ENCODE results near the gene GNAT1.
A peak's percentile ranks its signal among the peaks of the same experiment; 100 is the strongest.

Gene GNAT1

GRCh38 chr3:50181985-50182384, 9.4 kb upstream of the GNAT1 start:
- no peak for DNase-seq (ENCODE audit: low spot score)

DNA sequence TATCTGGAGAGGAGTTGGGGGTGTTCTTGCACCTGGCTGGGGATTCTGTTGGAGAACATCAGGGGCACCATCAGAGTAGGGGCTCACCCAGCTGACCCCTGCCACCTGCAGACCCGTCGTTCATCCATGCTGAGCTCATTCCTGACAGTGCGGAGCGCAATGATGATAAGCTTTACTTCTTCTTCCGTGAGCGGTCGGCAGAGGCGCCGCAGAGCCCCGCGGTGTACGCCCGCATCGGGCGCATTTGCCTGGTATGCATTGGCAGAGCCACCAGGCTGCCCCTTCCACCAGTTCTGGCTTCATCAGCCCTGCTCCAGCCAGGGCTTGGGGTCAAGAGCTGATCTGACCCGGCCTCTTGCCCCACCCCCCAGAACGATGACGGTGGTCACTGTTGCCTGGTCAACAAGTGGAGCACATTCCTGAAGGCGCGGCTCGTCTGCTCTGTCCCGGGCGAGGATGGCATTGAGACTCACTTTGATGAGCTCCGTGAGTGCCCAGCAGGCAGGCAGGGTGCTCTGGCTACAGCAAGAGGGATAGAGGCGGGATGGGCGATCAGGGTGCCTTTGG, 8.8 kb upstream of the GNAT1 start:
- DNase-seq (ENCODE audit: low spot score) = no peak

DNA sequence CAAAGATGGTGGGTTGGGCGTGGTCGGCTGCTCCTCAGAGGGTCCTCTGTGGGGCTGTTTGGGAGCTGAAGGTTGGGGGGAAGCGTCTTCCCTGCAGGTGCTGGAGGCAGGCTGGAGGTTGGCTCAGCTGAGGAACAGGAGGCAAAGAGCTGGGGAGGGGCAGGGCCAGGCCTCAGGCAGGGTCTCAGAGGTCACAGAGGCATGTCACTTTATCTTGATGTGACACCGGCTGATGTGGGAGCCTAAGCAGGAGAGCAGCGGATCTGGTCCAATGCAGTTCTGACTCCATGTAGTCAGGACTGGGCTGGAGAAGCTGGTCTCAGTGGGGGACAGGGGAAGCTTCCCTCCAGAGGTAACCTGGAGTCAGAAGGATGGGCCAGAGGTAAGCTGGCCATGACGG, 7.7 kb upstream of the GNAT1 start:
- no peak for DNase-seq (ENCODE audit: low spot score)

DNA sequence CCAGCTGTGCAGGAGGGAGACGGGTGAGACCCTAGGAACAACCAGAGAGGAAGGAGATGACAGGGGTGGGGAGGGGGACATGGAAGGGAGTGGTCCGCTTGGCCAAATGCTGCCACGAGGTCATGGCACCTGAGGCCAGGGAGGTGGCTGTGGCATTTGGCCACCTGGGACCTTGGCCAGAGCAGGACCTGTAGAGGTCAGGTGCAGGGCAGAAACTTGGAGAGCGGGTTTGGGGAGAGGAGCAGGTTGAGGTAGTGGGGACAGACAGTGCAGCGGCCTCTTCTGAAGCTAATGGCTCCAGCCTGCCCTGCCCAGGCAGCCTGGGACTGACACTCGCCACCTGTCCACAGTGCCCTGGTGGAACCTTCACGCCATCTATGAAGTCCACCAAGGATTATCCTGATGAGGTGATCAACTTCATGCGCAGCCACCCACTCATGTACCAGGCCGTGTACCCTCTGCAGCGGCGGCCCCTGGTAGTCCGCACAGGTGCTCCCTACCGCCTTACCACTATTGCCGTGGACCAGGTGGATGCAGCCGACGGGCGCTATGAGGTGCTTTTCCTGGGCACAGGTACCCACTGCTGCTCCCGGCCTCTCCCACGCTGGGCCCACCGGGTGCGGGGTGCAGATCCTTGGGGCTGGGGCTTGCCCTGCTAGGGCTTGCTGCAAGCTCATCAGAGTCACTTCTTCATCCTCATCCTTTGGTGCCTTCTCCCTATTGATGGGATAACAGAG, 7.0 kb upstream of the GNAT1 start:
- DNase-seq (ENCODE audit: low spot score) = no peak

- no peak for DNase-seq (ENCODE audit: low spot score)
These were observed 6.2 kb upstream of the GNAT1 start for GRCh38 chr3:50185230-50185629.

GRCh38 chr3:50186096-50186495, 5.3 kb upstream of the GNAT1 start:
- no peak for DNase-seq (ENCODE audit: low spot score)

- DNase-seq (ENCODE audit: low spot score) = no peak
These were observed 3.7 kb upstream of the GNAT1 start for GRCh38 chr3:50187750-50188149.

DNA sequence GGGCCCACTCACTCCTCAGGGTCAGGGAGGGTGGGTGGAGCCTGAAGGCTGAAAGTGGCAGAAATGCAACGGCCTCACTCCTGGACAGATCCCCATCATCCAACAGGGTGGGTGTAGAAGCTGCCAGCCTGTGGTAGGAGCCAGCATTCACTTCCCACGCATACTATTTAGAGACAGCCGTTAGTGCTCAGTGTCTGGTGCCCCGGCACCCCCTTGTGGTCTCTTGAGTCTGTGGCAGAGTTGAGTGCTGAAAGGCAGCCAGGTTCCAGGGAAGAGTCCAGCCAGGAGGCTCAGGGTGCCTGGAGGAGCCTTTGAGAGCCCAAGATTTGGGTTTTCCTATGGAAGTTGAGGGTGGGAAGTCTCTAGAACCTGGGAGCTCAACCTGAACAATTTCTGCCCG, 2.1 kb upstream of the GNAT1 start:
- peak; percentile 80 for DNase-seq (ENCODE audit: low spot score)

- no peak for DNase-seq (ENCODE audit: low spot score)
These were observed 1.4 kb upstream of the GNAT1 start for GRCh38 chr3:50189989-50190388.

DNA sequence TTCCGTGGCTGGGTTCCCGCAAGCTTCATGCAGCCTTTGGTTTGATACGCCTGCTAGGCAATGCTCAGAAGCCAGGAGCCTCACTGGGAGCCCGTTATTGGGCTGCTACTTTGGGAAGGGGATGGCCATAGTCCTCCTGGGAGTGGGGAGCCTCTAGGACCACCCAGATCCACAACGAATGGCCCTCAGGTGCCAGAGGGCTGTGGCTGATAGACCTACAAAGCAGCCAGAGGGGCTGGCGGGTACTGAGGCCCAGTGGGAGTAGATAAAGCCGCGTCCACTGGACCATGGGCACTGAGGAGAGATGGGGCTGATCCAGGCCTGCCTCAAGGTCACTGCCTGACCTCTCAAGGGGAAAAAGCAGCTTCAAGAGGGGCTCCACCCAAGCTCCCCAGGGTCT, 714 bp downstream of the GNAT1 start:
- no peak for DNase-seq (ENCODE audit: low spot score)

DNA sequence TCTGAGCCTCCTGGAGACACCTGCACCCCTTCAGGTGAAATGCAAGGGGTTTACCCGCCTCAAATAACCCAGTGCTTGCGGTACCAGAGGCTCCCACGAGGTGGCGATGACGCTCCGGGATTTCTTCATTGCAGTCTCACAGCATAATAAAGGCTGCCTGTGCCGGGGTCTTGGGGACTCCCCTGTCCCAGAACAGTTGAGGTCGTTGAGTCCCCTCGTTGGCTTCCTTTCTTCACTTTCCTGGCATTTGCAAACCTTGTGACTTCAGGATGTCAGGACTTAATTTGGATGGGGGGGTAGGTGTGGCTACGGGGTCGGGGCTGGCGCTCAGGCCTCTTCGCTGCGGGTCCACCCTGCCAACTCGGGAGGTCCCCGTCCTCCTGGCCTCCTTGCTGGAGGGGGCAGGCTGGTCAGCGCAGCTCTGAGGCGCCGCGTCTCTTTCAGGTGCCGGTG, 1.3 kb downstream of the GNAT1 start:
- peak; percentile 78 for DNase-seq (ENCODE audit: low spot score)

- DNase-seq (ENCODE audit: low spot score) = no peak
These were observed 1.9 kb downstream of the GNAT1 start for GRCh38 chr3:50193286-50193685.

DNA sequence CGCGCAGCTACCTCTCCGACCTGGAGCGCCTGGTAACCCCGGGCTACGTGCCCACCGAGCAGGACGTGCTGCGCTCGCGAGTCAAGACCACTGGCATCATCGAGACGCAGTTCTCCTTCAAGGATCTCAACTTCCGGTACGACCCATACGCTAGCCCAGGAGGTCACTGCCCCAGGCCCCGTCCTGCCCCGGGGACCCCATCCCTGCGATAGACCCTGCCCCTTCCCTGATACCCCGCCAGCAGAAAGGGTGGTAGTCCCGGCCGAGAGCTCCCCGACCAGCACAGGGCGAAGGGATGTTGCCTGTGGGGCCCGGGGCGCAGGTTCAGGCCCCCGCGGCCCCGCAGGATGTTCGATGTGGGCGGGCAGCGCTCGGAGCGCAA, 2.3 kb downstream of the GNAT1 start:
- no peak for DNase-seq (ENCODE audit: low spot score)

DNA sequence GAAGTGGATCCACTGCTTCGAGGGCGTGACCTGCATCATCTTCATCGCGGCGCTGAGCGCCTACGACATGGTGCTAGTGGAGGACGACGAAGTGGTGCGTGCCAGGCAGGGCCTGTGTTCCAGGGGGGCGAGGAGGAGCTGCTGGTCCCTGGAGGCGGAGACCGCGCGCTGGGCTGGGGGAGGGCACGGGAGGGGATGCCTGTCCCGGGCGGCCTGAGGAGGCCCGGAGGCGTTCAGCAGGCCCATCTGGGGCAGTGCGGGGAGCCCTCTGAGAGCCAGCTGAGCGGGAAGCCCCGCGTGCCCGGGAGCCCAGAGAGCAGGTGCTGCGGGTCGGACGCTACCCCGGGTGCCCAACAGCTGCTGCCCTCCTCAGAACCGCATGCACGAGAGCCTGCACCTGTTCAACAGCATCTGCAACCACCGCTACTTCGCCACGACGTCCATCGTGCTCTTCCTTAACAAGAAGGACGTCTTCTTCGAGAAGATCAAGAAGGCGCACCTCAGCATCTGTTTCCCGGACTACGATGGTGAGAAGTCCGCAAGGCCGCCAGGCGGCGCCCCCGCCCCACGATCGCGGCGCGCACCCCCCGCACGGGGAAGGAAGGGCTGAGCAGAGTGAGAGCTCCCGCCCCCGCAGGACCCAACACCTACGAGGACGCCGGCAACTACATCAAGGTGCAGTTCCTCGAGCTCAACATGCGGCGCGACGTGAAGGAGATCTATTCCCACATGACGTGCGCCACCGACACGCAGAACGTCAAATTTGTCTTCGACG, 2.9 kb downstream of the GNAT1 start:
- peak; percentile 88 for DNase-seq (ENCODE audit: low spot score)

GRCh38 chr3:50194903-50195500, 3.6 kb downstream of the GNAT1 start:
- peak; percentile 87 for DNase-seq (ENCODE audit: low spot score)

DNA sequence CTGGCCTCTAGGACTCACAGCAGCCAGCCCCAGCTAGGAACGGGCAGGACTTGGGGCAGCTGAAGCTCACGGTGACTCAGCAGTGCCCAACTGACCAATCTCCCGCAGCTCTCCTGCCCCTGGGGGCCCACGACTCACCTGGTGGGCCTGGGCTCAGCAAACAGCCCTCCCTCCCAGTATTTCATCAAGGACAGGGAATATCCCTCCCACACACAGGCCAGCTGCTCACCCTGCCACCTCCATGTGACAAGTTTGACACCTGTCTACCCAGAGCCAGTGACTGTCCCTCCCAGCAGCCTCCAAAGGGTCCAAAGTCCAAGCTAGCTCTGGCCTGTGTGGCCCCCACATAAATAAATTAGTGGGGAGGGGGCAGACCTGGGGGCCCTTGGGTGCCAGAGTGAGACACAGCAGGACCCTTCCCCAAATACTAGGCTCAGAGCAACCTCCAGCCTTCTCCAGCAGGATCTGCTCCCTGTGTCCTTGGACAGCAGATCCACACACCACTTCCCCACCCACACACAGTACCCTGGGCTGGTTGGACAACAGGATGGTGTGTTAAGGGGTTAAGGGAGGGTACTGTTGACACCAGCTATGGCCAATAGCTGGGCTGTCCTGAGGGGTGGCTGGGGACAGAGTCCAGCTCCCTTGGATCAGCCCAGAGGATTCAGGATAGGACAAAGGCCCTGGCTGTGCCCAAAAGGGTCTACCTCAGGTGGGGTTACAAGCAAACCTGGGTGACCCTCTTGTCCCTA, 4.3 kb downstream of the GNAT1 start:
- no peak for DNase-seq (ENCODE audit: low spot score)

DNA sequence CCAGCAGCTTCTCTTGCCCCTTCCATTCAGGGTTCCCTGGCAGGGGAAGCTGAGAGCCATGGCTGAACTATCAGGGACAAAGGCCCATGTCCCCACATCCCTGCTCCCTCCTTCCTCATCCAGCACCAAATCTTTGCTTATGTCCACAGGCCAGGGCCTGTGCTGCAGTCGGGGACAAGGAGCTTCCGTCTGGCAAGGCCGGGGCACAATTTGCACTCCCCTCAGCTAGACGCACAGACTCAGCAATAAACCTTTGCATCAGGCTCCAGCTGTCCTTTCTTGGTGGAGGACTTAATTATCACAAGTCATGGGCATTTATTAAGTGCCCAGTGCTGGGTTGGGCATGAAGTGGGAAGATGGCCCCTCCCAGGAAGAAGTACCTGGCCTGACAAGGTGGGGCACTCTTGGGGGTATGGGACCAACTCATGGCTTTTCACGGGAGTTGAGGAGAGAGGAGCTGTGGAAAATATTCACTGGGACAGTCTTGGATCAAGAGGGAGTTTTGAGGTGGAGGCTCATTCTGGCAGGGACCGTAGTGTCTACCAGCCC, 4.9 kb downstream of the GNAT1 start:
- DNase-seq (ENCODE audit: low spot score) = no peak

- DNase-seq (ENCODE audit: low spot score) = no peak
These were observed 10.3 kb downstream of the GNAT1 start for GRCh38 chr3:50201573-50202315.

DNA sequence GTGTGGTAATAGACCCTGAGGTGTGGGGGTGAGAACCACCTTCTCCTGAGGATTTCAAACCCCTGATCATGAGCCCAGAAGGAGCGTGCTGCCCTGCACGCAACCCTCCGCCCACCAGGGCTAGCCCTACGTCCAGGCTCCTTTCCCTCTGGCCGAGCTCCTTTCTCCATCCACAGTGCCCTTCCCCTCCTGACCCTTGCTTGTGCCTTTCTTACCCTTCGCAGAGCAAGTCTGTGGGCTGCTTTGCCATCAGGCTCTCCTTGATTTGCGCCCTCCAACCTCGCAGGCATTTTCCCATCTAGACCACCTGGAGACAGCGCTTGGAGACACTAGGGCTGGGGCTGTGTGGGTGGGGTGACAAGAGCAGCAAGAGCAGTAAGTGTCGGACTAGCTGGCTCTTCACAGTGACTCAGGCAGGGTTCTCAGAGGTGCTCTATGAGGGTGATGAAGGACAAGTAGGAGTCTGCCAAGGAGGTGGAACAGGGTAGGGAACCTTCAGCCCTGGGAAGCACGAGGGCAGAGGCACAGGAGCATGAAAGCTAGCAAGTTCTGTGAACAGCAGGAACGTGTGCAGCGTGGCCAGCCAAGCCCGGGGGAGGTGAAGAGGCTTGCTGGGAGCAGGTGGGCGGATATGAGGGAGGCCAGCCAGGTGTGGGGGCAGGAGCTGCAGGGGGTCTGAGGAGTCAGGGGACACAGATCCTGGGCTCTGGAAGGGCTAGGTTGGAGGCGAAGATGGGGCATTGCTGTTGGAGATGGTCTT, 11.1 kb downstream of the GNAT1 start:
- DNase-seq (ENCODE audit: low spot score) = no peak

GRCh38 chr3:50203113-50203808, 11.9 kb downstream of the GNAT1 start:
- no peak for DNase-seq (ENCODE audit: low spot score)
